ENCODE measurements around the gene CARD14. TPM values are rescaled to one million over a fixed set of nuclear protein-coding genes. Genes with fewer than 3 reads are reported as not detected.

The CARD14 gene
- total and polyA plus RNA-seq, 2 of the 13 experiments (the other 11 are each of a cell fraction or from before 2014, with no cell fraction given) = 0.11 TPM; not detected in 1

- no peak for TF ChIP-seq CREB1 (IDR thresholded peaks at IDR 0.05)
- no peak for TF ChIP-seq CREB1 (CRISPR knock-in tag; IDR thresholded peaks at IDR 0.05)
- no peak for TF ChIP-seq ZNF260 (CRISPR knock-in tag; IDR thresholded peaks at IDR 0.05; ENCODE audit: borderline replicate concordance, low read depth)
- TF ChIP-seq GMEB2 (CRISPR knock-in tag; IDR thresholded peaks at IDR 0.05; ENCODE audit: low read depth) = no peak
- TF ChIP-seq ZMYM2 (CRISPR knock-in tag; IDR thresholded peaks at IDR 0.05) = no peak
- TF ChIP-seq GABPA (IDR thresholded peaks at IDR 0.05; ENCODE audit: low read depth, low read length) = no peak
- TF ChIP-seq GABPA (CRISPR knock-in tag; IDR thresholded peaks at IDR 0.05; ENCODE audit: low read depth) = no peak
- TF ChIP-seq, protein P1, sequence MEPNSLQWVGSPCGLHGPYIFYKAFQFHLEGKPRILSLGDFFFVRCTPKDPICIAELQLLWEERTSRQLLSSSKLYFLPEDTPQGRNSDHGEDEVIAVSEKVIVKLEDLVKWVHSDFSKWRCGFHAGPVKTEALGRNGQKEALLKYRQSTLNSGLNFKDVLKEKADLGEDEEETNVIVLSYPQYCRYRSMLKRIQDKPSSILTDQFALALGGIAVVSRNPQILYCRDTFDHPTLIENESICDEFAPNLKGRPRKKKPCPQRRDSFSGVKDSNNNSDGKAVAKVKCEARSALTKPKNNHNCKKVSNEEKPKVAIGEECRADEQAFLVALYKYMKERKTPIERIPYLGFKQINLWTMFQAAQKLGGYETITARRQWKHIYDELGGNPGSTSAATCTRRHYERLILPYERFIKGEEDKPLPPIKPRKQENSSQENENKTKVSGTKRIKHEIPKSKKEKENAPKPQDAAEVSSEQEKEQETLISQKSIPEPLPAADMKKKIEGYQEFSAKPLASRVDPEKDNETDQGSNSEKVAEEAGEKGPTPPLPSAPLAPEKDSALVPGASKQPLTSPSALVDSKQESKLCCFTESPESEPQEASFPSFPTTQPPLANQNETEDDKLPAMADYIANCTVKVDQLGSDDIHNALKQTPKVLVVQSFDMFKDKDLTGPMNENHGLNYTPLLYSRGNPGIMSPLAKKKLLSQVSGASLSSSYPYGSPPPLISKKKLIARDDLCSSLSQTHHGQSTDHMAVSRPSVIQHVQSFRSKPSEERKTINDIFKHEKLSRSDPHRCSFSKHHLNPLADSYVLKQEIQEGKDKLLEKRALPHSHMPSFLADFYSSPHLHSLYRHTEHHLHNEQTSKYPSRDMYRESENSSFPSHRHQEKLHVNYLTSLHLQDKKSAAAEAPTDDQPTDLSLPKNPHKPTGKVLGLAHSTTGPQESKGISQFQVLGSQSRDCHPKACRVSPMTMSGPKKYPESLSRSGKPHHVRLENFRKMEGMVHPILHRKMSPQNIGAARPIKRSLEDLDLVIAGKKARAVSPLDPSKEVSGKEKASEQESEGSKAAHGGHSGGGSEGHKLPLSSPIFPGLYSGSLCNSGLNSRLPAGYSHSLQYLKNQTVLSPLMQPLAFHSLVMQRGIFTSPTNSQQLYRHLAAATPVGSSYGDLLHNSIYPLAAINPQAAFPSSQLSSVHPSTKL (CRISPR knock-in tag; IDR thresholded peaks at IDR 0.05) = peak; percentile 30; the same call in 1 of the 2 replicates
- peak; percentile 71 for TF ChIP-seq POLR2G (IDR thresholded peaks at IDR 0.05; ENCODE audit: low read depth, low read length)
- 0 out of 2 replicates have a peak, but pooled peaks have one; percentile 14 for TF ChIP-seq MIER3 (CRISPR knock-in tag; IDR thresholded peaks at IDR 0.05; ENCODE audit: borderline replicate concordance)
- peak; percentile 45; the same call in 1 of the 2 replicates for TF ChIP-seq GATAD2A (CRISPR knock-in tag; IDR thresholded peaks at IDR 0.05)
- TF ChIP-seq BRCA1 (CRISPR knock-in tag; IDR thresholded peaks at IDR 0.05) = no peak
- TF ChIP-seq ETV5 (CRISPR knock-in tag; IDR thresholded peaks at IDR 0.05; ENCODE audit: borderline replicate concordance) = peak; percentile 37; the same call in 1 of the 2 replicates
- no peak for TF ChIP-seq MLLT10 (CRISPR knock-in tag; IDR thresholded peaks at IDR 0.05)
- peak; percentile 80; the same call in 1 of the 2 replicates for TF ChIP-seq ZNF234 (CRISPR knock-in tag; conservative IDR thresholded peaks at IDR 0.05)
- TF ChIP-seq ZNF619 (CRISPR knock-in tag; IDR thresholded peaks at IDR 0.05) = no peak
- TF ChIP-seq SPEN (CRISPR knock-in tag; IDR thresholded peaks at IDR 0.05; ENCODE audit: low read depth) = peak; percentile 80
- TF ChIP-seq HBP1 (CRISPR knock-in tag; IDR thresholded peaks at IDR 0.05; ENCODE audit: low read depth) = no peak
- TF ChIP-seq SP2 (CRISPR knock-in tag; IDR thresholded peaks at IDR 0.05) = no peak; the same call in 1 of the 2 replicates
- no peak for TF ChIP-seq PRDM4 (CRISPR knock-in tag; IDR thresholded peaks at IDR 0.05; ENCODE audit: borderline replicate concordance)
- TF ChIP-seq AHR (CRISPR knock-in tag; IDR thresholded peaks at IDR 0.05) = 0 out of 2 replicates have a peak, but pooled peaks have one; percentile 38
- peak; percentile 49; the same call in 1 of the 2 replicates for TF ChIP-seq YEATS2 (CRISPR knock-in tag; IDR thresholded peaks at IDR 0.05; ENCODE audit: borderline replicate concordance)
Observed at GRCh38 chr17:80220054-80220735, 50.4 kb downstream of the CARD14 start, which contains the start of the genes SGSH and SLC26A11 (continued).
